Smooth muscle cell (in vitro differentiated cells): ENCODE results near the gene NEK6. TPM values are rescaled to one million over a fixed set of nuclear protein-coding genes. Genes with fewer than 3 reads are reported as not detected.

ENCODE experiments used
- DNase-seq: peaks from one replicate; lab custom pipeline; 2025; ENCODE audit not compliant: unreplicated experiment; lab: John Stamatoyannopoulos, UW
- H2AFZ ChIP-seq: fragments of 200-600 bp; sonication (generic); 2 replicates; pipeline ENCODE4 v1.6.0; 2016; ENCODE audit warnings: antibody characterized with exemption, low read depth, mild to moderate bottlenecking
- H3F3A ChIP-seq: fragments of 200-600 bp; sonication (generic); 2 replicates; pipeline ENCODE4 v1.6.0; 2017; ENCODE audit warnings: antibody characterized with exemption, low read depth
- H3K27ac ChIP-seq: fragments of 200-600 bp; sonication (generic); 2 replicates; pipeline ENCODE4 v1.5.1; 2016; ENCODE audit warnings: low read depth, mild to moderate bottlenecking
- H3K27me3 ChIP-seq: fragments of 200-600 bp; sonication (generic); 2 replicates; pipeline ENCODE4 v1.6.1; 2016; ENCODE audit warnings: low read depth, mild to moderate bottlenecking
- H3K36me3 ChIP-seq: fragments of 200-600 bp; sonication (generic); 2 replicates; pipeline ENCODE4 v1.5.1; 2016; ENCODE audit warnings: low read depth
- H3K4me1 ChIP-seq: fragments of 200-600 bp; sonication (generic); 2 replicates; pipeline ENCODE4 v1.5.1; 2016; ENCODE audit warnings: low read depth
- H3K4me2 ChIP-seq: fragments of 200-600 bp; sonication (generic); 2 replicates; pipeline ENCODE4 v1.6.0; 2016; ENCODE audit warnings: mild to moderate bottlenecking
- H3K4me3 ChIP-seq: fragments of 200-600 bp; sonication (generic); 2 replicates; pipeline ENCODE4 v1.5.1; 2016; ENCODE audit warnings: mild to moderate bottlenecking
- H3K79me2 ChIP-seq: fragments of 200-600 bp; sonication (generic); 2 replicates; pipeline ENCODE4 v1.6.0; 2016; ENCODE audit warnings: low read depth, mild to moderate bottlenecking
- H3K9ac ChIP-seq: fragments of 200-600 bp; sonication (generic); 2 replicates; pipeline ENCODE4 v1.6.0; 2016; ENCODE audit warnings: low read depth
- H3K9me3 ChIP-seq: fragments of 200-600 bp; sonication (generic); replicated peaks from 2 replicates; pipeline ENCODE4 v1.5.1; 2016; ENCODE audit warnings: low read depth
- H4K20me1 ChIP-seq: fragments of 200-600 bp; sonication (generic); 2 replicates; pipeline ENCODE4 v1.6.0; 2016; ENCODE audit warnings: low read depth
- WGBS: methylation state at CpG from one replicate; pipeline ENCODE4 v1.1.7; 2016; ENCODE audit warnings: low lambda C conversion rate; 5-methylcytosine and 5-hydroxymethylcytosine counted together
- polyA plus RNA-seq: library from polyadenylated mRNA; unstranded; fragments of >200 nt; fragmentation: Nextera tagmentation; extraction: Ambion mirVana; gene quantifications from 2 replicates; pipeline ENCODE4 v1.2.1, GENCODE V29; 2016
- total RNA-seq: library from RNA; depleted of rRNA; stranded (reverse); fragments of >200 nt; gene quantifications from 2 replicates; pipeline ENCODE4 v1.2.3, GENCODE V29; 2014
- TF ChIP-seq, protein P1 (sequence below): fragments of 200-600 bp; sonication (generic); IDR thresholded peaks from 2 replicates; pipeline ENCODE4 v1.5.1; 2017; ENCODE audit warnings: borderline replicate concordance, mild to moderate bottlenecking, antibody characterized with exemption; ENCODE audit not compliant: insufficient read depth, poor library complexity, severe bottlenecking

NEK6 gene
- total and polyA plus RNA-seq, 2 experiments from 2014 or later = 45.9 to 108 TPM

DNA sequence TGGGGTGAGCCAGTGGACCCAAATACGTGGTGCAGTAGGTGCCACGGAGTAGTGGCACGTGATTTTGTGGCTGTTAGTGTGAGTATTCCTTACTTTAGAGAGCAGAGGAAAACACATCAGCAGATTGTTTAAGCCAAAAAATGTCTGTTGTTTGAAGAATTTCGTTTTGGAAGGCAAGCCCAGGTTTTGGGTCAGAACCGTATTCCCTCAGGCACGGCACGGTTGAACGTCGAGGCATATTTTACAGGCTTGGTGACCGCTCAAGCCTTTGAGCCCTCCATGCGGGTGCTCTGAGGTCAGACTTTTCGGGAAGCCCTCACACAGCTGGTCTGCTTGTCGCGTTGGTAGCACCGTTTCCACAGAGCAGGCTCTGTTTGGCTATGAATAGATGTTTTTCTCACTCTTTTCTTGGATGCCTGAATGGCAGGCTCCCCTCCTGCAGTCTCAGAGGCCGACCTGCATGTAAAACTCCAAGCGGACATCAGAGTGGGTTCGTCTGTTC is 27.2 kb downstream of the NEK6 start:
- Histone ChIP-seq H3F3A (peaks cover 36% of the 10 kb centered on the region), H4K20me1 (peaks cover 98% of the 10 kb centered on the region), H3K36me3 (no peaks in the 10 kb centered on the region), H3K4me1 (peaks cover 39% of the 10 kb centered on the region), H3K4me2 (peak overlapping the region; percentile 45), H3K79me2 (peaks cover 86% of the 10 kb centered on the region), H3K9me3 (no peaks in the 10 kb centered on the region), H2AFZ (no peak overlapping the region), H3K4me3 (no peak overlapping the region), H3K27ac (peak overlapping the region; percentile 100), H3K9ac (peak overlapping the region; percentile 93), H3K27me3 (no peaks in the 10 kb centered on the region)
- TF ChIP-seq, protein P1, sequence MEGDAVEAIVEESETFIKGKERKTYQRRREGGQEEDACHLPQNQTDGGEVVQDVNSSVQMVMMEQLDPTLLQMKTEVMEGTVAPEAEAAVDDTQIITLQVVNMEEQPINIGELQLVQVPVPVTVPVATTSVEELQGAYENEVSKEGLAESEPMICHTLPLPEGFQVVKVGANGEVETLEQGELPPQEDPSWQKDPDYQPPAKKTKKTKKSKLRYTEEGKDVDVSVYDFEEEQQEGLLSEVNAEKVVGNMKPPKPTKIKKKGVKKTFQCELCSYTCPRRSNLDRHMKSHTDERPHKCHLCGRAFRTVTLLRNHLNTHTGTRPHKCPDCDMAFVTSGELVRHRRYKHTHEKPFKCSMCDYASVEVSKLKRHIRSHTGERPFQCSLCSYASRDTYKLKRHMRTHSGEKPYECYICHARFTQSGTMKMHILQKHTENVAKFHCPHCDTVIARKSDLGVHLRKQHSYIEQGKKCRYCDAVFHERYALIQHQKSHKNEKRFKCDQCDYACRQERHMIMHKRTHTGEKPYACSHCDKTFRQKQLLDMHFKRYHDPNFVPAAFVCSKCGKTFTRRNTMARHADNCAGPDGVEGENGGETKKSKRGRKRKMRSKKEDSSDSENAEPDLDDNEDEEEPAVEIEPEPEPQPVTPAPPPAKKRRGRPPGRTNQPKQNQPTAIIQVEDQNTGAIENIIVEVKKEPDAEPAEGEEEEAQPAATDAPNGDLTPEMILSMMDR = no peak
- WGBS = 69% methylated on average over 18 of the region's 18 CpGs
- DNase-seq = no peak

DNA sequence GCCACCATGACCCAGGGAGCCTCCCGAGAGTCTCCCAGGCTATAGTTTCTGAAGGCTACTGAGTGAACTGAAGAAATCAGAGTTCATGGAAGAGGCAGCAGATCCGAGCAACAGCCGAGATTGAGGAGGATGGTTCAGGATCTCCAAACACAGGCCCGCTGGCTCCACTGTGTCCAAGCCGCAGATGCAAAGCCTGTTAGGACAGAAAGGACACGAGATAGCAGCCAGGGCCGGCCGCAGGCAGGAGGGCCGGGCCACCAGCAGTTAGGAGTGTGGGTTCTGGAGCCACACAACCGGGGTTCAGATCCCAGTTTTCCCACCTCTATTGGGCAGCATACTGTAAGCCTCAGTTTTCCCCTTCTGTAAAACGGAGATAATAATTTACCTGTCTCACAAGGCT is 27.7 kb downstream of the NEK6 start:
- WGBS = 86% methylated on average over 11 of the region's 11 CpGs
- DNase-seq = no peak
- H3K27ac ChIP-seq = peak overlapping the region; percentile 100
- peaks cover 34% of the 10 kb centered on the region for H3F3A ChIP-seq
- no peaks in the 10 kb centered on the region for H3K27me3 ChIP-seq
- peaks cover 39% of the 10 kb centered on the region for H3K4me1 ChIP-seq
- H3K36me3 ChIP-seq = no peaks in the 10 kb centered on the region
- peak overlapping the region; percentile 45 for H3K4me2 ChIP-seq
- no peak overlapping the region for H2AFZ ChIP-seq
- TF ChIP-seq, protein P1 = no peak
- no peak overlapping the region for H3K4me3 ChIP-seq
- peak overlapping the region; percentile 93 for H3K9ac ChIP-seq
- H3K79me2 ChIP-seq = peaks cover 86% of the 10 kb centered on the region
- peaks cover 98% of the 10 kb centered on the region for H4K20me1 ChIP-seq
- H3K9me3 ChIP-seq = no peaks in the 10 kb centered on the region

DNA sequence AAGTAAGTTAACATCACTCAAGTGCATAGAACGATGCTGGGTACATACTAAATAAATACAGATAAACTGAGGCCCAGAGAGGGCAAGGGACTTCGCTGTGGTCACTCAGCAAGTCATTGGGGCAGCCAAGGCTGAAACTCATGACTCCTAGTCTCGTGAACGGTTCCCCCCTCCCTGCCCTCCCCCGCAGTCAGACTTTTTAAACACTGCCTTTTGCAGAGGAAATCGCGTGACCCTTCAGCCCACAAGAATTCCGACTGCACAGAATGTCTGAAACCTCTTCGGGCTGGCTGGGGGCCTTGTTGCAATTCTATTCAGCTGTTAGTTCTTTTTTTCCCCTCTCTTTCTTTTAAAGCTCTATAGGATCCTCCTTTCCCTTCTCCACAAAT is 28.1 kb downstream of the NEK6 start:
- Histone ChIP-seq H3K4me1 (peaks cover 39% of the 10 kb centered on the region), H2AFZ (no peak overlapping the region), H3K4me3 (no peak overlapping the region), H4K20me1 (peaks cover 98% of the 10 kb centered on the region), H3F3A (peaks cover 32% of the 10 kb centered on the region), H3K9me3 (no peaks in the 10 kb centered on the region), H3K79me2 (peaks cover 86% of the 10 kb centered on the region), H3K27me3 (no peaks in the 10 kb centered on the region), H3K4me2 (peak overlapping the region; percentile 65), H3K27ac (peak overlapping the region; percentile 100), H3K9ac (peak overlapping the region; percentile 93), H3K36me3 (no peaks in the 10 kb centered on the region)
- DNase-seq = peak; percentile 36
- 19% methylated on average over 9 of the region's 9 CpGs for WGBS
- TF ChIP-seq, protein P1 = no peak

DNA sequence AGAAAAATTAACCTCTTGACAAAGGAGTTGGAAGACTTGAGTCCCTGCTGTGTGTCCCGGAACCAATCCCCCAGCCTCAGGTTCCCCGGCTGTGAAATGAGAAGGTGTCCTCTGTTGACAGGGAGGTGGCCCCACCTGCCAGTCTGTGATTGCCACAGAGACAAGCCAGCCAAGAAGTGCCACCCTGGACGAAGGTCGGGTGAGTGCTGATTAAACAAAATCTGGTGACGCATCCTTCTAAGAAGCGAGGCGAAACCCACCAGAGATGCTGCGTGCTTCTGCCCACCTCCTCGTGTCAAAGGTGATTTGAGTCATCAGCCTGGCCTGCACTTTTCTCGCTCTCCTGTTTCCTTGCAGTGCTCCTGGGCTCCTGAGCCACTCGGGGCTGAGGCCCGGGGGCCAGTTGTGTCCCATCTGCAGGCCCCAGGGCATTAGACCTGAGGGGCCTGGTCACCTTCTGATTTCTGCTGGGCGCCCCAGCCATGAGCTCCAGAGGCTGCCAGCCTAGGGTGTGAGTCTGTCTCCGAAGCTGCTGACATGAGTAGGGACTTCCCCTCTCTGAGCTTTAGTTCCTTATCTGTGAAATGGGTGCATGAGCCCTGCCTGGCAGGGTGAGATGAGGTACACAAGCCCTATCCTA is 28.7 kb downstream of the NEK6 start:
- Histone ChIP-seq H3K27ac (peak overlapping the region; percentile 100), H3K36me3 (no peaks in the 10 kb centered on the region), H3F3A (peaks cover 32% of the 10 kb centered on the region), H3K9me3 (no peaks in the 10 kb centered on the region), H2AFZ (no peak overlapping the region), H3K79me2 (peaks cover 86% of the 10 kb centered on the region), H3K9ac (peak overlapping the region; percentile 93), H3K4me1 (peaks cover 44% of the 10 kb centered on the region), H4K20me1 (peaks cover 99% of the 10 kb centered on the region), H3K27me3 (no peaks in the 10 kb centered on the region), H3K4me3 (no peak overlapping the region), H3K4me2 (peak overlapping the region; percentile 65)
- TF ChIP-seq, protein P1 = no peak
- no peak for DNase-seq
- 36% methylated on average over 14 of the region's 14 CpGs for WGBS
